Right lobe of liver (tissue), 4 donors: ENCODE measurements around the gene FLT1.

Experiments
- POLR2A ChIP-seq: fragments of 450-650 bp; IDR thresholded peaks from one replicate; pipeline ENCODE4 v1.6.1; 2017; ENCODE audit warnings: antibody characterized with exemption, mild to moderate bottlenecking
- TF ChIP-seq, protein P1 (sequence below), 4 donors: fragments of 200-600 bp in 3 of 4; fragments of 450-650 bp in 1 of 4; IDR thresholded peaks; one replicate each; pipeline versions ENCODE4 v1.5.1 to v1.8.0; 2016 to 2022; ENCODE audit warnings: antibody characterized with exemption in 4 of 4, mild to moderate bottlenecking in 2 of 4
- donor health status: DM: no; HTN: no; CAD: no.
- donor health status: DM: no; HTN: no; CAD: no.
- donor health status: DM: no; HTN: yes; CAD: no.

DNA sequence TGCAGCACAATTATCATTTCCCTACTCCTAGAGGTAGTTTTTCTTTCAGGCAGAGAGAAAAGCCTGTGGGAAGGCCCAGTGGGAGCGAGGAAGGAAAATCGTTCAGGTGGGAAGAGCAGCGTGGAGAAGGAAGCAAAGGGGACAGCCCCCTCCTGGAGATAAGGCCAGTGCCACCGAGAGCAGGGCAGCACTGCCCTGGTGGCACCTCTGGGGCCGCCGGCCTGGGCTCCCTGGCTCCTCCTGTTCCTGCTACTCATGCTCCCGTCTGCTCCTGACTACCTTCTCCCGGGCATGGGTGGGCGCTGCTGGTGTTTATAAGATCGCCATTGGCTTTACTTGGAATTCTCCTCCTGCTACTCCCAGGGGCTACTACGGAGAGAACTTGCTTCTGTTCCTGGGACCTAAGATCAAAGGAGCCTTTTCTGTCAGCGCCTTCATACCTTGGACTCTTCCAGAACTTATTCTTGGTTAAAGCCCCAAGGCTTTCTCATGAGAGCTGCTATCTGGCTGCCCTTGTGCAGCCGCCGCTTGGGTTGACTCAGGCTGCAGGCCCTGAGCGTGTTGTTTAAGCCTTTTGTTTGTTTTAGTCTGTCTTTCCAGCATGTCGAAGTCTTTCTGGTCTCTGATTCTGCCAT lies 3.7 kb upstream of the FLT1 start:
- no peak for TF ChIP-seq POLR2A
- TF ChIP-seq, protein P1, sequence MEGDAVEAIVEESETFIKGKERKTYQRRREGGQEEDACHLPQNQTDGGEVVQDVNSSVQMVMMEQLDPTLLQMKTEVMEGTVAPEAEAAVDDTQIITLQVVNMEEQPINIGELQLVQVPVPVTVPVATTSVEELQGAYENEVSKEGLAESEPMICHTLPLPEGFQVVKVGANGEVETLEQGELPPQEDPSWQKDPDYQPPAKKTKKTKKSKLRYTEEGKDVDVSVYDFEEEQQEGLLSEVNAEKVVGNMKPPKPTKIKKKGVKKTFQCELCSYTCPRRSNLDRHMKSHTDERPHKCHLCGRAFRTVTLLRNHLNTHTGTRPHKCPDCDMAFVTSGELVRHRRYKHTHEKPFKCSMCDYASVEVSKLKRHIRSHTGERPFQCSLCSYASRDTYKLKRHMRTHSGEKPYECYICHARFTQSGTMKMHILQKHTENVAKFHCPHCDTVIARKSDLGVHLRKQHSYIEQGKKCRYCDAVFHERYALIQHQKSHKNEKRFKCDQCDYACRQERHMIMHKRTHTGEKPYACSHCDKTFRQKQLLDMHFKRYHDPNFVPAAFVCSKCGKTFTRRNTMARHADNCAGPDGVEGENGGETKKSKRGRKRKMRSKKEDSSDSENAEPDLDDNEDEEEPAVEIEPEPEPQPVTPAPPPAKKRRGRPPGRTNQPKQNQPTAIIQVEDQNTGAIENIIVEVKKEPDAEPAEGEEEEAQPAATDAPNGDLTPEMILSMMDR (IDR thresholded peaks at IDR 0.05), result no peak
